ENCODE data around the gene TSPAN18.

TSPAN18 gene

GRCh38 chr11:44761551-44761961 is 34.8 kb downstream of the TSPAN18 start:
- no peak for DNase-seq

DNA sequence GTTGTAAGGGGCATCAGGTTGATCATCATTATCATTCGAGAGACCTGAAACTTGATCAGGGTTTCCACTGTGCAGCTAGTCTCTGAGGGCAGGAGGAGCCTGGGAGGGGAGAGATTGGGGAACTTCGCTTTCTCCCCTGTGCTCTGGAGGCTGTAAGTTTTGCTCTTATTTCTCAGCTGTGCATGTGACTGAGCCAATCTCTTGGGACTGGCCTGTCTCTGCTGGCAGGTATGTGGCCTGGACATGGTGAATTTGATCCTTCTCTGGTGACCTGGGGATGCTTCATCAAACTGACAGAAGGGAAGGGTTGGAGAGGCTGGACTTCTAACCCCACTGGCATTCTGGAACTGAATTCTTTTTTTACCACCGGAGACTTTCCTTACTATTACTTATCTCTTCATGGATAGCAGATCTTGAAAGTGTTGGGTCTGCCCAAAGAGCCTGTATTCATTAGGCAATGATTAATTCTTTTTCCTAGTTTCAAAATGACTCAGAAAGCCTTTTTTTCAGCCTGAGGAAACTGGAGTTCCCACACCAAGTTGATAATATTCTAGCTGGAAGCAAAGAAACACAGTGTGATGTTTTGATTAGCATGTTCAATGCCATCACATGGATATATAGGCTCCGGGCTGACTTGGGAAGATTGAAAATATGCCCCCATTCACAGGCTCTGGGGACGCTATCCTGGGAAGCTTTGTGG is 36.5 kb downstream of the TSPAN18 start:
- DNase-seq: no peak

- DNase-seq: no peak
Observed at GRCh38 chr11:44764583-44764982, 37.8 kb downstream of the TSPAN18 start.

DNA sequence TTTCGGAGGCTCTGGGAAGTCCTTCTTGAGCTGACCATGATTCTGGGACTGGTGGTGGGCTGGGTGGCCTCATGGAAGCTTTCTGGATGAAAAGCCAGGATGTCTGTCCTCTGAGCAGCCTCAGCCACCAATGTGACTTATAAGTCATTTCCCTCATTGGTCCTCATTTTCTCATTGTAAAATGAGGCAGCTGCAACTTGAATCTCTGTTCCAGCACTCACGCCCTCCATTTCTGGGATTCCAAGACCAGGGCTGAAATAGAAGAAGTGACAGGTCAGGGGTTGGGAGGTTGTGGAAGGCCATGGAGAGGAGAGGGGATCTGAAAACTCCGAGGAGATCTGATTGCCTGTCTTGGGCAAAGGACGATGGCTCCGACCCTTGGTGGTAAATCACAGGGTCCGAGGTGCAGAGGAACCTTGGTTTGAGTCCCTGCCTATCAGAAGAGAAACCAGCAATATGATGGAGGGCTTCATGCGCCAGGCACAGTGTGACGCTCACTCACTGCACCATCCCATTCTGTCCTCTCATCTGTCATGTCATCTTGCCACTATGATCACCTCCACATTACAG is 38.3 kb downstream of the TSPAN18 start:
- DNase-seq: no peak

GRCh38 chr11:44765676-44766075 is 38.9 kb downstream of the TSPAN18 start:
- DNase-seq: no peak

- DNase-seq: no peak
Observed at GRCh38 chr11:44766112-44766971, 39.6 kb downstream of the TSPAN18 start.

GRCh38 chr11:44766972-44767278 is 40.2 kb downstream of the TSPAN18 start:
- no peak for DNase-seq

GRCh38 chr11:44767421-44767820 is 40.7 kb downstream of the TSPAN18 start:
- DNase-seq: no peak

- DNase-seq: no peak
Observed at GRCh38 chr11:44770401-44770800, 43.6 kb downstream of the TSPAN18 start.

DNA sequence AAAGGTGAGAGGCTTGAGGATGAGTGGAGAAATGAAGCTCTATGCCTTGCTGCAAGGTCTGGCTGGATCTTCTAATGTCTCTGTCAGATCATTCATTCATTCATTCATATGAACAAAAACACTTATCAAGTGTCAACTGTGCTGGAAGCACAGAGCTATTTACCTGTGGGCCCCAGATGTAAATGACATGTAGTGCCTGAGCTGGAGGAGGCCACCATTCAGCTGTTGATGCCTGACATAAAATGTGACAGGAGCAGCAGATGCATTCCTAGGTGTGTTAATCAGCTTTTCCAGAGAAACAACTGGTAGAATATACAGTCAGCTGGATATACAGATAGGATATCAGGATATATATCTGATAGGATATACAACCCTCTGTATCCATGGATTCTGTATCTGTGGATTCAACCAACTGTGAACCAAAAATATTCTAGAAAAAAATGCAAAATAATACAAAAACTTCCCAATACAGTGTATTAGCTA is 44.5 kb downstream of the TSPAN18 start:
- DNase-seq: no peak

DNA sequence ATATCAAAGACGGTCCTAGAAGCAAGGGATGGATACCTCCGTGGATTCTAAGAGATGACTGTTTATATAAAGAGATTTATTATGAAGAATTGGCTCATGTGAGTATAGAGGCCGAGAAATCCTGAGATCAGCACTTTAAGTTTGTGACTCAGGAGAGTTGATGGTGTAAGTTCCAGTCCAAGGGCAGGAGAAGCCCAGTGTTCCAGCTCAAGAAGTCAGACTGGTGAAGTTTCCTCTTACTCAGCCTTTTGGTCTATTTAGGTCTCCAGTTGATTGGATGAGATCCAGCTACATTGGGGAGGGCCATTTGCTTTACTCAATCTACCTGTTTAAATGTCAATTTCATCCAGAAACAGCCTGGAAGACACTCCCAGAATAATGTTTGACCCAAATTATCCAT is 45.1 kb downstream of the TSPAN18 start:
- no peak for DNase-seq

- DNase-seq: no peak
Observed at GRCh38 chr11:44773351-44773965, 46.7 kb downstream of the TSPAN18 start.

DNA sequence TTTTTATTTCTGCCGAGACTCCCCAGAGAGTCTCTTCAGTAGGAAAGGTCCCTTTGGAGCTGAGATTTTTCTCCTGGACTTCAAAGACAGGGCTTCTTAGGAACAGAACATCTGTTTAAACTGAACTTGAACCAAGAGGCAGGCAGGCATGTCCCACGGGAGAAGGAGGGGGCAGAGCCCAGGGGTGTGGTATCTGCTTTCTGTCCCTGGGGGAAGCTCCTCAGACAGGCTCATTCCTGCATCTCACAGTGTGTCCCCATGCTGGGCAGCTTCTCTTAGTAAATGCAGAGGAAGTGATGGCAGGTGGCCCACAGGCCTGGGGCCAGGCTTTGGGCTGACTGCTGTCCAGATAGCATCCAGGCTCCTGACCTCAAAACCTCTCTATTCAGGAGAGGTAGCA is 47.3 kb downstream of the TSPAN18 start:
- DNase-seq: no peak

DNA sequence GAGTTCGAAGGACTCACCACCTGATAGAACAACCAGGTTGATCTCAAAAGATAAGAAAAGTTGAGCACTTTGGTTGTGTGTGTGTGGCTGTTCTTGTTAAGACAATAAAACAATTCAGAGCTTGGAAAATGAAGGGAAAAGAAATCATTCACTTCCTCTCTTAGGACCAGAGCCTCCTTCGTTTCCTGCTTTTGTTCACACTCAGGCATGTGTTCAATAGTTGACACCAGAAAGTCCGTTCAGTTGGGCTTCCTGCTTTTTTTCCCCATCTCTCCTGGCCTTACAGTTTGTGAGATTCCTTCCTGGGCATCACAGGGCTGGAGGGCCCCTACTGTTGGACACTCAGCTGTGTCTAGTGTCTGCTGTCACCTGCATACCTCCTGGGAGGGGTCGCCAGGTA is 48.0 kb downstream of the TSPAN18 start:
- no peak for DNase-seq

- DNase-seq: peak; percentile 34
Observed at GRCh38 chr11:44775366-44775984, 48.7 kb downstream of the TSPAN18 start.

- peak; percentile 19 for DNase-seq
Observed at GRCh38 chr11:44775985-44776446, 49.3 kb downstream of the TSPAN18 start.

GRCh38 chr11:44776551-44777208 is 49.9 kb downstream of the TSPAN18 start:
- DNase-seq: no peak

DNA sequence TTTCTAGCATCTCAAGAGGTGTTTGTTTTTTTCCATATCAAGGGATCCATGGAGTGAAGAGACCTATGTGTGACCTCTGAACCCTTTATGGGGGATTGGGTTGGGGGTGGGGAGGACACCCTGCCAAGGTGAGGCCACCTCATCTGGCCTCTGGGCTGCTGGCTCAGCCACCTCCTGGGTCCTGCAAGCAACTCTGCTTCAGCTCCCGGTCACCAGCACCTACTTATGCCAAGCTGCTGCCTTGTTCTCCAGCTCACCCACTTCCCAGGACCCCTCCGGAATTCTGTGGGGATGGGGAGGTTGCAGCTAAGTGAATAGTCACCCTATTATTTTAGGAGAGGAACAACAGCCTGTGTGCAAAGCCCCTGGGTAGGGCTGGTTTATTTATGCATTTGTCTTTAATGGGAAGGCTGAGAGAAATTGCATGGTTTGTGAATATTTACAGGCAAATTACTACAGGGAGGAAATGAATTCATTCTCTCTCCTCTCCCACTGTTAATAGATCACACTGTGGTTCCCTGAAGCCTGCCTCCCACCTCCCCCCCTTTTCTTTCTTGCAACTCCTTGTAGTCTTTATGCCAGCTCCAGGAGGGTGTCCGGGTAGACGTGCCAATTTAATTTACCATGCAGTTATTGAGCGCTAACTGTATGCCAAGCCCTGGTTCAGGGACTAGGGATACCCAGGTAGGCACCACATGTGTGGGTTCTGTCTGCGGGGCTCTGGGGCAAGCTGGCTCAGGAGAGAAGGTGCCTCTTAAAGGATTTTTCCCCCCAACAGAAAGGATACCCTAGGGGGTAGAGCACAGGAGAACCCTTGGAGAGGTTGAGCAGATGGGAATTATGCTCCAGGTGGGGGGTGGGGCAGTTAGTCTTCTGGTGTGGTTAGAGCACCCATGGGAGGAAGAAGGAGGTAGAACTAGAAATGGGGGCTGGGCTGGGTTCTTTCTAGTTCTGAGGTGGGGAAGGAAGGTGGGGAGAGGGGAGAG is 50.7 kb downstream of the TSPAN18 start:
- DNase-seq: no peak

DNA sequence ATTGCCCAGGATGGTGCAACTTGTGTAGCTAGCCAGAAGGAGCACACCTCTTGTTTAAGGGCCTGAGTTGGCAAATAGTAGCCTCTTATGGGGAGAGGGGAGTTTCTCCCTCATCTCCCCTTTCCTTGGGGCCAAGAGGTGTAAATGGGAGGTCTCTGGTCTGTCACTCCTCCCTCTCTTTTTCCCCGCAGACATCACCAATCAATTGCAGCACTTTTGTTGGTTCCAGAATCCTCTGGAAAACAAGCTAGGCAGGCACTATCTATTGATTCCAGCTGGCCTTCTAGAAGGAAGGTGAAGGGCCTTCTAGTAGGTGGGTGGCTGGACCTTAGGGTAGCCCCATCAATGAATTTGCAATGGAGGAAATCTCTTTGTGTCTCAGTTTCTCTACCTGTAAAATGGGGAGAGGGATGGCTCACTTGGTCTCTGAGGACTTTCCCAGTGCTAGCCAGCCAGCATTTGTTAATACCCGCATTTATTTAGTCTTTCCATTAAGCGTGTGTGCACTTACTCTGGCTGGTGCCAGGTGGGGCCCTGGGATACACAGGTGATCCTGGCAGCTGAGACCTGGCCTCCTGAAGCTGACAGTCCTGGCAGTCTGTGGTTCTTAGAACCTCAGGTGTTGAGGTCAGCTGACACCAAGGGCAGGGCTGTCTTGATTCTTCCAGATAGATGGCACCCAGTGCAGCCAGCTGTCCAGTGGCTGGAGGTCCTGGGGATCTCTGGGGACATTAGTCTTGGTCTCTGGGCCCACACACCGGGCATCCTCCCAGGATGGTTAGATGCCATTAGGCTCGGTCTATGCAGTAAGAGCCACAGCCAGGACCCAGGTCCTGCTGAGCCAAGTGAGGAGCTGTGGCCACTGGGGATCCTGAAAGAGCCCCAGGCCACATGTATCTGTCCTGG is 51.7 kb downstream of the TSPAN18 start:
- no peak for DNase-seq

Data from NCI-H1105 treated with DMSO at 0.1 percent for 48 hours (cell line).